GM12891 (cell line): ENCODE measurements around the gene GPR87.

Experiments
- PAX5 ChIP-seq: IDR thresholded peaks from 2 replicates; pipeline ENCODE4 v1.6.1; 2011; ENCODE audit warnings: low read length, moderate library complexity, mild to moderate bottlenecking; ENCODE audit not compliant: insufficient read depth, severe bottlenecking
- POLR2AphosphoS5 ChIP-seq: IDR thresholded peaks from 2 replicates; pipeline ENCODE4 v1.6.1; 2011; ENCODE audit warnings: low read depth, low read length, control low read depth

- TF ChIP-seq POLR2AphosphoS5 (no peak), PAX5 (no peak)
Observed at GRCh38 chr3:151356794-151357462, 40.3 kb upstream of the GPR87 start.
